ENCODE results near the gene GPR179.

DNA sequence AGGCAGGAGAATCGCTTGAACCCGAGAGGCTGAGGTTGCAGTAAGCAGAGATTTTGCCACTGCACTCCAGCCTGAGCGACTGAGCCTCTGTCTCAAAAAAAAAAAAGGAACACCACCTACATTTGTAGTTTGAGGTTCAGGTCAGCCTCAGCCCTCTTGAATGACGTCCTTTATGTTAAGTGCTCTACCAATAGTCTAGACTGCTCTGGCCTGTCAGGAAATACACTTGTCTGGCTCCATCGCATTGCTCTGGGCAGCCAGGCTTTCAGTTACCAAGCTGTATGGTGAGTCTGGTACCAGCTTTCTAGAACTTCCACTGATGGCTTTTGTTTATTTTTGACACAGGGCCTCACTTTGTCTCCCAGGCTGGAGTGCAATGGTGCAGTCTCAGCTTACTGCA lies 19.3 kb upstream of the GPR179 start:
- TF ChIP-seq, protein P1, sequence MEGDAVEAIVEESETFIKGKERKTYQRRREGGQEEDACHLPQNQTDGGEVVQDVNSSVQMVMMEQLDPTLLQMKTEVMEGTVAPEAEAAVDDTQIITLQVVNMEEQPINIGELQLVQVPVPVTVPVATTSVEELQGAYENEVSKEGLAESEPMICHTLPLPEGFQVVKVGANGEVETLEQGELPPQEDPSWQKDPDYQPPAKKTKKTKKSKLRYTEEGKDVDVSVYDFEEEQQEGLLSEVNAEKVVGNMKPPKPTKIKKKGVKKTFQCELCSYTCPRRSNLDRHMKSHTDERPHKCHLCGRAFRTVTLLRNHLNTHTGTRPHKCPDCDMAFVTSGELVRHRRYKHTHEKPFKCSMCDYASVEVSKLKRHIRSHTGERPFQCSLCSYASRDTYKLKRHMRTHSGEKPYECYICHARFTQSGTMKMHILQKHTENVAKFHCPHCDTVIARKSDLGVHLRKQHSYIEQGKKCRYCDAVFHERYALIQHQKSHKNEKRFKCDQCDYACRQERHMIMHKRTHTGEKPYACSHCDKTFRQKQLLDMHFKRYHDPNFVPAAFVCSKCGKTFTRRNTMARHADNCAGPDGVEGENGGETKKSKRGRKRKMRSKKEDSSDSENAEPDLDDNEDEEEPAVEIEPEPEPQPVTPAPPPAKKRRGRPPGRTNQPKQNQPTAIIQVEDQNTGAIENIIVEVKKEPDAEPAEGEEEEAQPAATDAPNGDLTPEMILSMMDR (IDR thresholded peaks at IDR 0.05), result no peak
- no peak for TF ChIP-seq POLR2A (IDR thresholded peaks at IDR 0.05)
